Endothelial cell of umbilical vein (primary cell): ENCODE data around the gene NDUFA11. TPM values are rescaled to one million over a fixed set of nuclear protein-coding genes. Genes with fewer than 3 reads are reported as not detected.
A peak's percentile ranks its signal among the peaks of the same experiment; 100 is the strongest.

Experiments
- BruUV-seq: library from RNA; stranded (reverse); fragments of 400-500 nt; replicated peaks from 2 replicates; lab custom pipeline; 2021; lab: Mats Ljungman, UMichigan
- CTCF ChIA-PET: fragments of 300-600, 350-600 bp; sonication (Branson Sonifier 250); formaldehyde crosslinking; loops from one replicate; lab custom pipeline; 2021; ENCODE audit warnings: antibody characterized with exemption, inconsistent platforms; lab: Charles Lee
- POLR2A ChIA-PET: fragments of 300-600, 350-600 bp; sonication (Branson Sonifier 250); formaldehyde crosslinking; loops from one replicate; lab custom pipeline; 2021; ENCODE audit warnings: antibody characterized with exemption, inconsistent platforms; lab: Charles Lee
- DNase-seq: peaks from one replicate; pipeline ENCODE4 v3.0.0-alpha.2; 2011; ENCODE audit warnings: low read depth, low spot score
- FAIRE-seq: peaks from 2 replicates; lab custom pipeline; 2011; peaks lifted over from hg19 to GRCh38; lab: Jason Lieb, UNC
- H2AFZ ChIP-seq: 2 replicates; pipeline ENCODE4 v1.6.0; 2012; ENCODE audit warnings: low read depth, low read length, control low read depth, inconsistent platforms
- H3K27ac ChIP-seq: 2 replicates; pipeline ENCODE4 v1.5.1; 2011; ENCODE audit warnings: low read depth, mild to moderate bottlenecking, control low read depth, low read length, moderate library complexity; ENCODE audit not compliant: insufficient read depth
- H3K27me3 ChIP-seq, 2 experiments: 2 replicates each; pipeline versions ENCODE4 v1.6.0 to v1.6.1; 2011; ENCODE audit warnings: low read length in 2 of 2, mixed read lengths in 1 of 2; ENCODE audit not compliant: control insufficient read depth in 2 of 2, insufficient read depth in 2 of 2
- H3K36me3 ChIP-seq, 2 experiments: 2 replicates in 1 of 2; 3 replicates in 1 of 2; pipeline ENCODE4 v1.5.1; 2011; ENCODE audit warnings: low read length in 2 of 2, mild to moderate bottlenecking in 1 of 2, moderate library complexity in 1 of 2; ENCODE audit not compliant: control insufficient read depth in 2 of 2, insufficient read depth in 2 of 2; ENCODE audit errors: extremely low read depth in 1 of 2
- H3K4me1 ChIP-seq: 3 replicates; pipeline ENCODE4 v1.5.1; 2011; ENCODE audit warnings: mild to moderate bottlenecking, low read length; ENCODE audit not compliant: control insufficient read depth, insufficient read depth; ENCODE audit errors: extremely low read depth
- H3K4me2 ChIP-seq: 2 replicates; pipeline ENCODE4 v1.6.1; 2011; ENCODE audit warnings: low read length, control low read depth, mixed read lengths; ENCODE audit not compliant: insufficient read depth
- H3K4me3 ChIP-seq, 3 experiments: fragments of 200-600 bp in 1 of 3; sonication (generic), shearing (Covaris generic) in 1 of 3; replicated peaks in 1 of 3; 2 replicates each; pipeline ENCODE4 v1.5.1; 2011 to 2016; ENCODE audit warnings: control low read depth in 3 of 3, low read length in 3 of 3, mild to moderate bottlenecking in 2 of 3, inconsistent platforms in 1 of 3, low read depth in 1 of 3, moderate library complexity in 1 of 3; ENCODE audit not compliant: insufficient read depth in 1 of 3
- H3K79me2 ChIP-seq: 2 replicates; pipeline ENCODE4 v1.6.0; 2012; ENCODE audit warnings: low read length, inconsistent platforms; ENCODE audit not compliant: control insufficient read depth, insufficient read depth
- H3K9ac ChIP-seq: replicated peaks from 2 replicates; pipeline ENCODE3; 2011; ENCODE audit warnings: low read length, control low read depth; ENCODE audit not compliant: insufficient read depth; ENCODE audit errors: extremely low read depth
- H3K9me1 ChIP-seq: replicated peaks from 3 replicates; pipeline ENCODE4 v1.6.0; 2011; ENCODE audit warnings: mild to moderate bottlenecking, low read length; ENCODE audit not compliant: control insufficient read depth, insufficient read depth; ENCODE audit errors: extremely low read depth
- H3K9me3 ChIP-seq: replicated peaks from 2 replicates; pipeline ENCODE4 v1.5.1; 2012; ENCODE audit warnings: low read length, inconsistent platforms; ENCODE audit not compliant: control insufficient read depth, insufficient read depth
- H4K20me1 ChIP-seq: replicated peaks from 2 replicates; pipeline ENCODE3; 2011; ENCODE audit warnings: mild to moderate bottlenecking, low read length; ENCODE audit not compliant: control insufficient read depth, insufficient read depth; ENCODE audit errors: extremely low read depth
- EZH2 ChIP-seq: IDR thresholded peaks from 2 replicates; pipeline ENCODE4 v1.6.1; 2012; ENCODE audit warnings: borderline replicate concordance, low read depth, mild to moderate bottlenecking, moderate library complexity, low read length, inconsistent platforms; ENCODE audit not compliant: severe bottlenecking
- FOS ChIP-seq: IDR thresholded peaks from 2 replicates; pipeline ENCODE4 v1.6.1; 2011; ENCODE audit warnings: mild to moderate bottlenecking, low read length, moderate library complexity, borderline replicate concordance; ENCODE audit not compliant: insufficient read depth
- JUN ChIP-seq: IDR thresholded peaks from 2 replicates; pipeline ENCODE4 v1.6.1; 2011; ENCODE audit warnings: borderline replicate concordance, low read depth; ENCODE audit not compliant: insufficient read length, insufficient read depth
- POLR2A ChIP-seq: IDR thresholded peaks from 2 replicates; pipeline ENCODE4 v1.6.1; 2012; ENCODE audit warnings: low read depth, mild to moderate bottlenecking, control low read depth, low read length
- POLR2AphosphoS5 ChIP-seq: IDR thresholded peaks from 2 replicates; pipeline ENCODE4 v1.6.1; 2012; ENCODE audit warnings: low read depth, mild to moderate bottlenecking, control low read depth, low read length, moderate library complexity; ENCODE audit not compliant: insufficient read depth
- dilution Hi-C: fragments of 300-500 bp; cut with MboI; formaldehyde crosslinking; loops from one replicate; pipeline ENCODE4 v1.15.0; 2019; ENCODE audit warnings: low sequenced_read_pairs; ENCODE audit not compliant: extremely low pct_ligation_motif_present
- intact Hi-C: fragments of 100-400 bp; cut with micrococcal nuclease; formaldehyde crosslinking; loops from one replicate; pipeline ENCODE4 v1.10.0; 2022
- polyA plus RNA-seq, 4 experiments: library from polyadenylated mRNA; depleted of rRNA in 3 of 4; stranded (reverse) in 3 of 4; unstranded in 1 of 4; fragments of >200 nt; gene quantifications; 2 replicates each; pipeline versions ENCODE4 v1.2.1 to v1.2.3, GENCODE V29; 2011 to 2012; ENCODE audit warnings: missing spikeins in 1 of 4
- total RNA-seq: library from RNA; stranded (reverse); gene quantifications from 2 replicates; pipeline ENCODE4 v1.2.3, GENCODE V29; 2021
- TF ChIP-seq, protein P1 (sequence below): IDR thresholded peaks from 2 replicates; pipeline ENCODE4 v1.6.1; 2011; ENCODE audit not compliant: insufficient read depth, insufficient read length

NDUFA11 gene
- total and polyA plus RNA-seq, 2 donors (not counting 3 experiments of a cell fraction or from before 2014, with no cell fraction given): 281 to 876 TPM

DNA sequence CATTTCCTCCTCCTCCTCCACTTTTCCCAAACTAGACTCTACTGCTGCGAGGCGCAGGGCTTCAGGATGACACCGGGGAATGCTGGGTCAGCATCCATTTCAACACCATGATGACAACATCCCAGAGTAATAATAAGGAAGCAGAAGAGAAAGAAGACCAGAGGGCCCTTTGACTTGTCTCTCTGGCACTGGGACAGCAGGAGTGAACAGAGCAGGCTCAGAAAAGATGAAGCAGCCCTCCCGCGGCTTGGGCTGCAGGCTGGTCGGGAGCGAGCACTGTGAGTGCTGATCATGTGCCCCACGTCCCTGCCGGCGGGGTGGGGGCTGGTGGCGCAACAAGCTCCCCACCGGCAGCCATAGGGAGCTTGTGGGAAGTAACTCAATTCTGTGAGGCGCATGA is 43.8 kb upstream of the NDUFA11 start:
- Histone ChIP-seq H3K9me1 (no peaks in the 10 kb centered on the region), H4K20me1 (no peaks in the 10 kb centered on the region), H3K9me3 (no peaks in the 10 kb centered on the region), H3K27me3 (no peaks in the 10 kb centered on the region), H2AFZ (no peak overlapping the region), H3K79me2 (peaks cover 43% of the 10 kb centered on the region), H3K4me3 (no peak overlapping the region), H3K4me2 (no peak overlapping the region), H3K9ac (no peak overlapping the region), H3K4me1 (peaks cover 15% of the 10 kb centered on the region), H3K27ac (no peak overlapping the region), H3K36me3 (peaks cover 0 to 10% of the 10 kb centered on the region in 2 experiments)
- TF ChIP-seq EZH2 (no peak), FOS (no peak), POLR2A (no peak), POLR2AphosphoS5 (no peak), JUN (no peak)
- TF ChIP-seq, protein P1, sequence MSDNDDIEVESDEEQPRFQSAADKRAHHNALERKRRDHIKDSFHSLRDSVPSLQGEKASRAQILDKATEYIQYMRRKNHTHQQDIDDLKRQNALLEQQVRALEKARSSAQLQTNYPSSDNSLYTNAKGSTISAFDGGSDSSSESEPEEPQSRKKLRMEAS: no peak
- DNase-seq: no peak
- BruUV-seq: no TSS peak
- intact Hi-C loops: no loop called here
- ChIA-PET CTCF (interaction anchor here (1.1 to 7.2 kb wide), 3 partner anchors 10 to 75 kb away, joined by 3 to 46 read pairs (median 4); no protein-coding TSS in a partner anchor), POLR2A (no interaction called here)
- no peak for FAIRE-seq
- dilution Hi-C loops: no loop called here

DNA sequence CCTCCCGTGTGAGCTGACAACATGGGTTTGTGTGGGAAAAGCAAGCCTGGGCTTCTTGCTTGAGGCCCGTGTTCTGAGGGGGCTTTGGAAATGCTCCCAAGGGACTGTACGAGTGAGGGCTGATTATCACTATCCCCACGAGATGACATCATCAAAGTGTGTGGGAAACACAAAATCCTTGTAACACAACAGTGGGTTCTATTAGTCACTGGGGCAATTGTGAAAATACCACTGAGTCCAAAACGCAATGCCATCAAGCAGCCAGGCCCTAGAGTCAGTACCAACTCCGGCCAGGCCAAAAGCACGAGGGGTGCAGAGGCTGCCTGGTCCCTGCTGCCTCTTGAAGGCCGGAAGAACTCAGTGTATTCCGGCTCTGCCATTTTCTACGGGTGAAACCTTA is 40.0 kb upstream of the NDUFA11 start:
- FAIRE-seq: no peak
- dilution Hi-C loops: no loop called here

More for the DNA sequence above, 40.0 kb upstream of the NDUFA11 start:
- Histone ChIP-seq H3K4me2 (no peak overlapping the region), H3K9me3 (no peaks in the 10 kb centered on the region), H3K36me3 (peaks cover 4 to 14% of the 10 kb centered on the region in 2 experiments), H4K20me1 (no peaks in the 10 kb centered on the region), H3K9ac (no peak overlapping the region), H3K27ac (no peak overlapping the region), H3K4me1 (no peaks in the 10 kb centered on the region), H2AFZ (no peak overlapping the region), H3K27me3 (no peaks in the 10 kb centered on the region), H3K9me1 (no peaks in the 10 kb centered on the region), H3K4me3 (no peak overlapping the region), H3K79me2 (peaks cover 10% of the 10 kb centered on the region)
- ChIA-PET CTCF (interaction anchor here (0.6 to 1.9 kb wide), 2 partner anchors 23 to 170 kb away, joined by 3 to 5 read pairs; no protein-coding TSS in a partner anchor), POLR2A (no interaction called here)
- TF ChIP-seq POLR2A: no peak
- TF ChIP-seq JUN: peak; percentile 14
- no TSS peak for BruUV-seq
- DNase-seq: no peak
- intact Hi-C loops: no loop called here
